Testis (tissue), 3 donors: Measurements from ENCODE around the gene GSG1L. TPM values are rescaled to one million over a fixed set of nuclear protein-coding genes. Genes with fewer than 3 reads are reported as not detected.
A peak's percentile ranks its signal among the peaks of the same experiment; 100 is the strongest.

Experiments used
- DNase-seq: peaks from one replicate; pipeline ENCODE4 v3.0.0-alpha.2; 2019
- H3K27ac ChIP-seq, 2 donors: fragments of 200-600 bp; sonication (generic); one replicate each; pipeline ENCODE4 v1.5.1; 2019
- H3K27me3 ChIP-seq: fragments of 200-600 bp; sonication (generic); one replicate; pipeline ENCODE4 v1.5.1; 2019
- H3K36me3 ChIP-seq: fragments of 200-600 bp; sonication (generic); one replicate; pipeline ENCODE4 v1.5.1; 2017; ENCODE audit warnings: low read depth; ENCODE audit errors: missing control alignments
- H3K4me1 ChIP-seq: fragments of 200-600 bp; sonication (generic); one replicate; pipeline ENCODE4 v1.5.1; 2019
- H3K4me3 ChIP-seq, 2 donors: fragments of 200-600 bp; sonication (generic); one replicate each; pipeline ENCODE4 v1.5.1; 2017 to 2019
- H3K9me3 ChIP-seq: fragments of 200-600 bp; sonication (generic); one replicate; pipeline ENCODE4 v1.5.1; 2017
- POLR2A ChIP-seq: fragments of 450-650 bp; IDR thresholded peaks from one replicate; pipeline ENCODE4 v1.6.1; 2017; ENCODE audit warnings: antibody characterized with exemption, mild to moderate bottlenecking, moderate library complexity
- WGBS, 2 donors: methylation state at CpG; one replicate each; pipeline ENCODE4 v1.1.5; 2018; 5-methylcytosine and 5-hydroxymethylcytosine counted together
- intact Hi-C: fragments of 100-400 bp; cut with DNase I; formaldehyde crosslinking; loops from one replicate; pipeline ENCODE4 v1.15.1; 2023; ENCODE audit warnings: low total_unique reads
- polyA plus RNA-seq: library from polyadenylated mRNA; stranded (reverse); fragments of 350-450 nt; fragmentation: Illumina TruSeq; extraction: RNeasy Lipid Tissue Mini Kit (QIAGEN cat#74804); gene quantifications from one replicate; pipeline ENCODE4 v1.2.3, GENCODE V29; 2014; ENCODE audit warnings: low read depth, low replicate concordance; ENCODE audit not compliant: insufficient read depth
- total RNA-seq, 2 donors: library from RNA; depleted of rRNA; stranded (reverse); fragments of >200 nt; gene quantifications; one replicate each; pipeline ENCODE4 v1.2.3, GENCODE V29; 2016
- TF ChIP-seq, protein P1 (sequence below), 3 experiments: fragments of 450-650 bp in 2 of 3; fragments of 200-600 bp in 1 of 3; sonication (generic) in 1 of 3; IDR thresholded peaks; one replicate each; pipeline ENCODE4 v1.5.1; 2016 to 2019; ENCODE audit warnings: antibody characterized with exemption in 3 of 3, mild to moderate bottlenecking in 2 of 3, moderate library complexity in 1 of 3

The GSG1L gene
- total and polyA plus RNA-seq, 3 donors from 2014 or later: 1.1 to 2.8 (median 1.9) TPM

- intact Hi-C loops: no loop called here
- 68 to 69% methylated on average over 10 to 12 of the region's 12 CpGs for WGBS, 2 donors
- H3K9me3 ChIP-seq: no peaks in the 10 kb centered on the region
Observed at GRCh38 chr16:28085389-28086171, 22.1 kb upstream of the GSG1L start.

GRCh38 chr16:28084209-28084608 lies 20.7 kb upstream of the GSG1L start:
- intact Hi-C loops: no loop called here
- TF ChIP-seq, protein P1, sequence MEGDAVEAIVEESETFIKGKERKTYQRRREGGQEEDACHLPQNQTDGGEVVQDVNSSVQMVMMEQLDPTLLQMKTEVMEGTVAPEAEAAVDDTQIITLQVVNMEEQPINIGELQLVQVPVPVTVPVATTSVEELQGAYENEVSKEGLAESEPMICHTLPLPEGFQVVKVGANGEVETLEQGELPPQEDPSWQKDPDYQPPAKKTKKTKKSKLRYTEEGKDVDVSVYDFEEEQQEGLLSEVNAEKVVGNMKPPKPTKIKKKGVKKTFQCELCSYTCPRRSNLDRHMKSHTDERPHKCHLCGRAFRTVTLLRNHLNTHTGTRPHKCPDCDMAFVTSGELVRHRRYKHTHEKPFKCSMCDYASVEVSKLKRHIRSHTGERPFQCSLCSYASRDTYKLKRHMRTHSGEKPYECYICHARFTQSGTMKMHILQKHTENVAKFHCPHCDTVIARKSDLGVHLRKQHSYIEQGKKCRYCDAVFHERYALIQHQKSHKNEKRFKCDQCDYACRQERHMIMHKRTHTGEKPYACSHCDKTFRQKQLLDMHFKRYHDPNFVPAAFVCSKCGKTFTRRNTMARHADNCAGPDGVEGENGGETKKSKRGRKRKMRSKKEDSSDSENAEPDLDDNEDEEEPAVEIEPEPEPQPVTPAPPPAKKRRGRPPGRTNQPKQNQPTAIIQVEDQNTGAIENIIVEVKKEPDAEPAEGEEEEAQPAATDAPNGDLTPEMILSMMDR (IDR thresholded peaks at IDR 0.05): no peak
- TF ChIP-seq POLR2A: no peak
- Histone ChIP-seq H3K4me1 (no peaks in the 10 kb centered on the region), H3K9me3 (no peaks in the 10 kb centered on the region), H3K36me3 (no peaks in the 10 kb centered on the region), H3K27ac (no peak overlapping the region), H3K27me3 (no peaks in the 10 kb centered on the region), H3K4me3 (no peak overlapping the region)
- DNase-seq: no peak
- 93 to 95% methylated on average over 6 of the region's 6 CpGs for WGBS, 2 donors

More at GRCh38 chr16:28085389-28086171, 22.1 kb upstream of the GSG1L start:
- H3K27ac ChIP-seq: no peak overlapping the region
- H3K4me1 ChIP-seq: no peaks in the 10 kb centered on the region
- H3K4me3 ChIP-seq: no peak overlapping the region
- DNase-seq: no peak
- H3K27me3 ChIP-seq: no peaks in the 10 kb centered on the region
- TF ChIP-seq POLR2A: no peak
- TF ChIP-seq, protein P1 (IDR thresholded peaks at IDR 0.05): no peak
- H3K36me3 ChIP-seq: no peaks in the 10 kb centered on the region

DNA sequence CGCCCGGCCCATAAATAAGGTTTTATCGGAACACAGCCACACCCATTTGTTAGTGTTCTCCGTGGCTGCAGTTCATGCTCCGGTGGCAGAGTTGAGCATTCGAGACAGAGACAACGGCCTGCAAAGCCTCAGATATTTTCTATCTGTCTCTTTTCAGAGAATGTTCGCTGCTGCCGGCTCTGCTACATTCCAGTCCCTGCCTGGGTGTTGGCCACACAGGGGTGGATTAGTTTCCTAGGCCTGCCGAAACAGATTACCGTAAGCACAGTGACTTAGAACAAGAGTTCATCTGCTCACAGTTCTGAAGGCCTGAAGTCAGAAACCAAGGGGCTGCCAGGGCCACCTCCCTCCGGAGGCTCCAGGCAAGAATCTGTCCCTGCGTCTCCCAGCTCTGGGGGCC lies 19.1 kb upstream of the GSG1L start:
- Histone ChIP-seq H3K36me3 (no peaks in the 10 kb centered on the region), H3K27ac (no peak overlapping the region), H3K9me3 (no peaks in the 10 kb centered on the region), H3K27me3 (no peaks in the 10 kb centered on the region), H3K4me1 (no peaks in the 10 kb centered on the region), H3K4me3 (no peak overlapping the region)
- intact Hi-C loops: no loop called here
- no peak for TF ChIP-seq POLR2A
- TF ChIP-seq, protein P1 (IDR thresholded peaks at IDR 0.05): no peak
- WGBS, 2 donors: 73 to 82% methylated on average over 13 of the region's 13 CpGs
- DNase-seq: peak; percentile 36

DNA sequence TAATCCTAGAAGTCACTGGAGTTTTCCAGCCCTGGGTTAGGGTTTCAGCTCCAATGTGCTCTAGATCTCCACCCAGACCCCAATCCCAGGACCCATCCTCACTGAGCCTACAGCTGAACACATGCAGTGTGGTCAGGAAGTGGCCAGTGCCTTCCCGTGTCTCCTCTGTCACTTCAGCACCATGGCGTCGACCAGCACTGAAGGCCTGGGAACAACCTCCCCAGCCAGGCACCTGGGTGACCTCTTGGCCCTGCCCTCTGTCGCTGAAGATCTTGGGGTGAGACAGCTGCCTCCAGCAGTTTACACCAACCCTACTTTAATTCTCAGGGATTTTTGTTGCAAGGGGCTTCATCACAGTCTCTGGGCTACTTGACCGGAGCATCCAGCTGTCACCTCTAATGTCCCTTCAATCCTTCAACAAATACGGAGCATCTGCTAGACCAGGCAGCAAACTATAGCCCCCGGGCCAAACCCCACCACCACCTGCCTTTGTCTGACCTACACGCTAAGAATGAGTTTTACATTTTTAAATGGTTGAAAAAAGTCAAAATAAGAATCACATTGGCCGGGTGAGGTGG lies 18.0 kb upstream of the GSG1L start:
- Histone ChIP-seq H3K4me3 (no peak overlapping the region), H3K9me3 (no peaks in the 10 kb centered on the region), H3K36me3 (no peaks in the 10 kb centered on the region), H3K27me3 (no peaks in the 10 kb centered on the region), H3K27ac (no peak overlapping the region), H3K4me1 (no peaks in the 10 kb centered on the region)
- WGBS, 2 donors: 89% methylated on average over 8 to 9 of the region's 9 CpGs
- intact Hi-C loops: no loop called here
- DNase-seq: no peak
- no peak for TF ChIP-seq POLR2A
- TF ChIP-seq, protein P1 (IDR thresholded peaks at IDR 0.05): no peak
